ENCODE results near the gene DDX4. TPM values are rescaled to one million over a fixed set of nuclear protein-coding genes. Genes with fewer than 3 reads are reported as not detected.

Gene DDX4
- polyA plus RNA-seq, 2 donors = not detected

- 75 to 78% methylated on average over 2 of the region's 2 CpGs for WGBS, 2 donors
Measured at GRCh38 chr5:55841976-55842375, 104.1 kb downstream of the DDX4 start.

DNA sequence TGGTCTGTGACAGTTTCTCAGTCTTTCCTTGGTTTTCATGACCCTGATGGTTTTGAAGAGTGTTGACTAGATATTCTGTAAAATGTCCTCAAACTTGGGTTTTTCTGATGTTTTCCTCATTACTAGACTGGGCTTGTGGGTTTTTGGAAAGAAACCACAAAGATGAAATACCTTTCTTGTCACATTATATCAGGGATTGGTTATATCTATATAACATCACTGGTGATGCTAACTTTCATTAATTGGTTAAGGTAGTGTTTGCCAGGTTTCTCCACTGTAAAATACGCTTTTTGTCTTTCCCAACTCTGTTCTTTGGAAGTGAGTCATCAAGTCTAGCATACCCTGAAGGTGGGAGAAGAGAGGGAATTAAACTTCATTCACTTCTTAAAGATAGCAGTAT, 110.0 kb downstream of the DDX4 start:
- no peaks in the 10 kb centered on the region for H3K36me3 ChIP-seq (ENCODE audit: control insufficient read depth in 2 of 2, insufficient read depth in 2 of 2, low read length in 1 of 2)
- 43 to 64% methylated on average over 1 of the region's 1 CpG for WGBS, 2 donors
- H3K4me3 ChIP-seq (ENCODE audit: low read depth in 1 of 2, low read length in 2 of 2) = no peak overlapping the region
- H3K27me3 ChIP-seq (ENCODE audit: control insufficient read depth in 1 of 2, insufficient read depth in 2 of 2, low read length in 2 of 2) = no peaks in the 10 kb centered on the region
- no peaks in the 10 kb centered on the region for H3K9me3 ChIP-seq (ENCODE audit: control insufficient read depth in 2 of 2, insufficient read depth in 1 of 2, low read depth in 1 of 2, low read length in 1 of 2)
- no peak overlapping the region for H3K27ac ChIP-seq (ENCODE audit: low read depth in 2 of 2, low read length in 1 of 2)
- no peaks in the 10 kb centered on the region for H3K4me1 ChIP-seq (ENCODE audit: control insufficient read depth in 2 of 2, insufficient read depth in 2 of 2, low read length in 1 of 2)

More at GRCh38 chr5:55841976-55842375, 104.1 kb downstream of the DDX4 start:
- H3K36me3 ChIP-seq (ENCODE audit: control insufficient read depth in 2 of 2, insufficient read depth in 2 of 2, low read length in 1 of 2) = no peaks in the 10 kb centered on the region
- H3K4me3 ChIP-seq (ENCODE audit: low read depth in 1 of 2, low read length in 2 of 2) = no peak overlapping the region
- no peaks in the 10 kb centered on the region for H3K9me3 ChIP-seq (ENCODE audit: control insufficient read depth in 2 of 2, insufficient read depth in 1 of 2, low read depth in 1 of 2, low read length in 1 of 2)
- H3K27me3 ChIP-seq (ENCODE audit: control insufficient read depth in 1 of 2, insufficient read depth in 2 of 2, low read length in 2 of 2) = no peaks in the 10 kb centered on the region
- H3K27ac ChIP-seq (ENCODE audit: low read depth in 2 of 2, low read length in 1 of 2) = no peak overlapping the region
- H3K4me1 ChIP-seq (ENCODE audit: control insufficient read depth in 2 of 2, insufficient read depth in 2 of 2, low read length in 1 of 2) = no peaks in the 10 kb centered on the region

DNA sequence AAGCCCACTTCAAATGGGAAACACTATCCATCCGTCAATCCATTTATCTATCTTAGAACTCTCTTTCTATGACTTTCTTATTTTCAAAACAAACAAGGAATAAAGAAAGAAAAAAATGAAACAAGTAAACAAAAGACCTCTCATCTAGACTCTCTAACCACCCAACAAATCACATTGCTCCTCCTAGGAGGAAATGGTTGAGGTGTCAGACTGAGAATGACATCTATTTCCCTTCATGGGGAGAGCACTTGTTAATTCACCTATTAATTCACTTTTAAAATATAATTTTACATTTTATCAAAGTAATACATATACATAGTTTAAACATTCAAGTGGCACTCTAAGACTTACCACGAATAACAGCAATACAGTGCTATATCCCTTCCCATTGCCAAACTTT, 110.9 kb downstream of the DDX4 start:
- Histone ChIP-seq H3K36me3 (ENCODE audit: control insufficient read depth in 2 of 2, insufficient read depth in 2 of 2, low read length in 1 of 2) (no peaks in the 10 kb centered on the region), H3K27ac (ENCODE audit: low read depth in 2 of 2, low read length in 1 of 2) (no peak overlapping the region), H3K27me3 (ENCODE audit: control insufficient read depth in 1 of 2, insufficient read depth in 2 of 2, low read length in 2 of 2) (no peaks in the 10 kb centered on the region), H3K4me1 (ENCODE audit: control insufficient read depth in 2 of 2, insufficient read depth in 2 of 2, low read length in 1 of 2) (no peaks in the 10 kb centered on the region), H3K9me3 (ENCODE audit: control insufficient read depth in 2 of 2, insufficient read depth in 1 of 2, low read depth in 1 of 2, low read length in 1 of 2) (no peaks in the 10 kb centered on the region), H3K4me3 (ENCODE audit: low read depth in 1 of 2, low read length in 2 of 2) (no peak overlapping the region)
- 81 to 85% methylated on average over 2 of the region's 2 CpGs for WGBS, 2 donors

- Histone ChIP-seq H3K4me1 (ENCODE audit: control insufficient read depth in 2 of 2, insufficient read depth in 2 of 2, low read length in 1 of 2) (no peaks in the 10 kb centered on the region), H3K4me3 (ENCODE audit: low read depth in 1 of 2, low read length in 2 of 2) (no peak within 1 kb of the TSS), H3K27me3 (ENCODE audit: control insufficient read depth in 1 of 2, insufficient read depth in 2 of 2, low read length in 2 of 2) (no peaks in the 10 kb centered on the region), H3K36me3 (ENCODE audit: control insufficient read depth in 2 of 2, insufficient read depth in 2 of 2, low read length in 1 of 2) (no peaks in the 10 kb centered on the region), H3K9me3 (ENCODE audit: control insufficient read depth in 2 of 2, insufficient read depth in 1 of 2, low read depth in 1 of 2, low read length in 1 of 2) (no peaks in the 10 kb centered on the region), H3K27ac (ENCODE audit: low read depth in 2 of 2, low read length in 1 of 2) (no peak within 1 kb of the TSS)
- WGBS, 2 donors = 84% methylated on average over 10 of the region's 10 CpGs
Measured at GRCh38 chr5:55850839-55851674, 113.2 kb downstream of the DDX4 start, which contains the start of gene IL31RA. TSS of gene IL31RA (plus strand) at chr5:55851357. CDS start at chr5:55851571, 214 bp downstream.

DNA sequence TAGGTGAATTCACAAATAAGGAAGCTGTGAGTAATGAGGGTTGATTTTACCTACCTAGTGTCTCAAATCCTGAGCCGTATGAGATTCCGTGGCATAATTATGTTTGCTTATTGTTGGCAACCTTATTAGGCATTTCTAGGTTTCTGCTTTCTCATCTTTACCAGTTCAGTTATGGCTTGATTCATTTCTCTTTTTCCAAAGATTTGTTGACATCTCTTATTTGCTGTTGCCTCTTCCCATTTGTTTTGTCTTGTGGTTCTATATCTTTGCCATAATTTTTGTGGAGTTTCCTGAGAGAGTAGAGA, 113.8 kb downstream of the DDX4 start:
- Histone ChIP-seq H3K27me3 (ENCODE audit: control insufficient read depth in 1 of 2, insufficient read depth in 2 of 2, low read length in 2 of 2) (no peaks in the 10 kb centered on the region), H3K27ac (ENCODE audit: low read depth in 2 of 2, low read length in 1 of 2) (no peak overlapping the region), H3K36me3 (ENCODE audit: control insufficient read depth in 2 of 2, insufficient read depth in 2 of 2, low read length in 1 of 2) (no peaks in the 10 kb centered on the region), H3K4me3 (ENCODE audit: low read depth in 1 of 2, low read length in 2 of 2) (no peak overlapping the region), H3K4me1 (ENCODE audit: control insufficient read depth in 2 of 2, insufficient read depth in 2 of 2, low read length in 1 of 2) (no peaks in the 10 kb centered on the region), H3K9me3 (ENCODE audit: control insufficient read depth in 2 of 2, insufficient read depth in 1 of 2, low read depth in 1 of 2, low read length in 1 of 2) (no peaks in the 10 kb centered on the region)
- WGBS, 2 donors = 78 to 92% methylated on average over 2 of the region's 2 CpGs

- H3K27ac ChIP-seq (ENCODE audit: low read depth in 2 of 2, low read length in 1 of 2) = no peak overlapping the region
- H3K4me3 ChIP-seq (ENCODE audit: low read depth in 1 of 2, low read length in 2 of 2) = no peak overlapping the region
- no peaks in the 10 kb centered on the region for H3K4me1 ChIP-seq (ENCODE audit: control insufficient read depth in 2 of 2, insufficient read depth in 2 of 2, low read length in 1 of 2)
- 70 to 75% methylated on average over 3 of the region's 3 CpGs for WGBS, 2 donors
- H3K36me3 ChIP-seq (ENCODE audit: control insufficient read depth in 2 of 2, insufficient read depth in 2 of 2, low read length in 1 of 2) = no peaks in the 10 kb centered on the region
- no peaks in the 10 kb centered on the region for H3K27me3 ChIP-seq (ENCODE audit: control insufficient read depth in 1 of 2, insufficient read depth in 2 of 2, low read length in 2 of 2)
- no peaks in the 10 kb centered on the region for H3K9me3 ChIP-seq (ENCODE audit: control insufficient read depth in 2 of 2, insufficient read depth in 1 of 2, low read depth in 1 of 2, low read length in 1 of 2)
Measured at GRCh38 chr5:55852503-55852902, 114.6 kb downstream of the DDX4 start.

GRCh38 chr5:55853041-55853670, 115.3 kb downstream of the DDX4 start:
- H3K9me3 ChIP-seq (ENCODE audit: control insufficient read depth in 2 of 2, insufficient read depth in 1 of 2, low read depth in 1 of 2, low read length in 1 of 2) = no peaks in the 10 kb centered on the region
- H3K4me1 ChIP-seq (ENCODE audit: control insufficient read depth in 2 of 2, insufficient read depth in 2 of 2, low read length in 1 of 2) = no peaks in the 10 kb centered on the region
- no peak overlapping the region for H3K27ac ChIP-seq (ENCODE audit: low read depth in 2 of 2, low read length in 1 of 2)
- H3K27me3 ChIP-seq (ENCODE audit: control insufficient read depth in 1 of 2, insufficient read depth in 2 of 2, low read length in 2 of 2) = no peaks in the 10 kb centered on the region
- 61 to 70% methylated on average over 3 of the region's 3 CpGs for WGBS, 2 donors
- H3K4me3 ChIP-seq (ENCODE audit: low read depth in 1 of 2, low read length in 2 of 2) = no peak overlapping the region
- no peaks in the 10 kb centered on the region for H3K36me3 ChIP-seq (ENCODE audit: control insufficient read depth in 2 of 2, insufficient read depth in 2 of 2, low read length in 1 of 2)

DNA sequence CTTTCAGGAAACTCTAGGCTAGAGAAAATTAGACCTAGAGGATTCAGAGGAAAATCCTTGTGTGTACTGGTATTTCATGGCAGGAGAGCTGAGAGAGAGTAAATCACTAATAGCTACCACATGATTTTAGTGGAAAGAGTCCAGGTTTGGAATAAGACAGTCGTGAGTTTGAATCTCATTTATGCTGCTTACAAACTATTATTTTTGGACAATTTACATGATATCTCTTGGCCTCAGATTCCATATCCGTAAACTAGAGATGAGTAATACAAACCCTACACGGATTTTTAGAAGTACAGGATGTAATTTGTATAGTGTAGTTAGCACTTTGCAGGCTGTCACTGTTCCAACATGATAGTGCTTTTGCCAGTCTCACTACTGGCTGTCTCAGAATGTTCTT, 116.0 kb downstream of the DDX4 start:
- Histone ChIP-seq H3K27me3 (ENCODE audit: control insufficient read depth in 1 of 2, insufficient read depth in 2 of 2, low read length in 2 of 2) (no peaks in the 10 kb centered on the region), H3K4me1 (ENCODE audit: control insufficient read depth in 2 of 2, insufficient read depth in 2 of 2, low read length in 1 of 2) (no peaks in the 10 kb centered on the region), H3K27ac (ENCODE audit: low read depth in 2 of 2, low read length in 1 of 2) (no peak overlapping the region), H3K36me3 (ENCODE audit: control insufficient read depth in 2 of 2, insufficient read depth in 2 of 2, low read length in 1 of 2) (no peaks in the 10 kb centered on the region), H3K9me3 (ENCODE audit: control insufficient read depth in 2 of 2, insufficient read depth in 1 of 2, low read depth in 1 of 2, low read length in 1 of 2) (no peaks in the 10 kb centered on the region), H3K4me3 (ENCODE audit: low read depth in 1 of 2, low read length in 2 of 2) (no peak overlapping the region)
- WGBS, 2 donors = 26 to 39% methylated on average over 3 of the region's 3 CpGs

DNA sequence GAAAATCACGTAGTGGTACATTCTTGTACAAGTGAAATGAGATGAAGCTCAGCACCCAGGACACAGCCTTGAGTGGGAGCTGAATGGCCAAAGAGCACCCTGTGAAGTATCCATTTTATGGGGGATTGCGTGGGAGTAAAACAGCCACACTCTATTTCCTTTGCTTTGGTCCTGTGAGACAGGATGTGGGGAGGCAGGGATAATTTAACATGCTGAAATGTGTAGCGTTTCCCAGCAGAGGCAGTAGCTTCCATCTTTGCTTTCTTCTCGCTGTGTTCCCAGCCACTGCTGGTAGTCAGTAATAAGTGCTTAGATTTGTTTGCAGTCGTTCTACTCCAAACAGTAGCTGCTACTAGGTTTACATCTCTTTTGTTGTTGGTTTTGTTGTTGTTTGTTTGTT, 117.6 kb downstream of the DDX4 start:
- no peak overlapping the region for H3K27ac ChIP-seq (ENCODE audit: low read depth in 2 of 2, low read length in 1 of 2)
- no peaks in the 10 kb centered on the region for H3K9me3 ChIP-seq (ENCODE audit: control insufficient read depth in 2 of 2, insufficient read depth in 1 of 2, low read depth in 1 of 2, low read length in 1 of 2)
- no peaks in the 10 kb centered on the region for H3K27me3 ChIP-seq (ENCODE audit: control insufficient read depth in 1 of 2, insufficient read depth in 2 of 2, low read length in 2 of 2)
- 70 to 74% methylated on average over 5 of the region's 5 CpGs for WGBS, 2 donors
- no peaks in the 10 kb centered on the region for H3K4me1 ChIP-seq (ENCODE audit: control insufficient read depth in 2 of 2, insufficient read depth in 2 of 2, low read length in 1 of 2)
- no peaks in the 10 kb centered on the region for H3K36me3 ChIP-seq (ENCODE audit: control insufficient read depth in 2 of 2, insufficient read depth in 2 of 2, low read length in 1 of 2)
- H3K4me3 ChIP-seq (ENCODE audit: low read depth in 1 of 2, low read length in 2 of 2) = no peak overlapping the region
